HG03280 (cell line): Measurements from ENCODE around the gene KLK12.

ENCODE experiments used
- ATAC-seq: cut with Tn5 transposase; IDR thresholded peaks from one replicate; pipeline ENCODE4 v1.9.1; 2021; ENCODE audit warnings: mild to moderate bottlenecking, moderate library complexity; ENCODE audit not compliant: unreplicated experiment

KLK12 gene

GRCh38 chr19:51034704-51035103 lies at the start of gene KLK12:
TSS of gene KLK12 (minus strand) at chr19:51035002. CDS start at chr19:51034621, 381 bp downstream.
- ATAC-seq = no peak

GRCh38 chr19:51084505-51084904 lies 49.7 kb upstream of the KLK12 start:
- no peak for ATAC-seq

- ATAC-seq = no peak
Observed at GRCh38 chr19:51083783-51084182, 49.0 kb upstream of the KLK12 start.

- no peak for ATAC-seq
Observed at GRCh38 chr19:51083181-51083580, 48.4 kb upstream of the KLK12 start.

- ATAC-seq = no peak
Observed at GRCh38 chr19:51082611-51083010, 47.8 kb upstream of the KLK12 start, which contains the start of gene KLK14. TSS of gene KLK14 (minus strand) at chr19:51082887. CDS start at chr19:51082614, 273 bp downstream.

- ATAC-seq = no peak
Observed at GRCh38 chr19:51081476-51081875, 46.7 kb upstream of the KLK12 start.

GRCh38 chr19:51079481-51080110 lies 44.8 kb upstream of the KLK12 start:
- ATAC-seq = no peak

- no peak for ATAC-seq
Observed at GRCh38 chr19:51078731-51079130, 43.9 kb upstream of the KLK12 start.

- ATAC-seq = no peak
Observed at GRCh38 chr19:51078104-51078503, 43.3 kb upstream of the KLK12 start.

- ATAC-seq = no peak
Observed at GRCh38 chr19:51076631-51077213, 41.9 kb upstream of the KLK12 start.

- no peak for ATAC-seq
Observed at GRCh38 chr19:51075998-51076397, 41.2 kb upstream of the KLK12 start.

GRCh38 chr19:51071095-51071405 lies 36.2 kb upstream of the KLK12 start:
- no peak for ATAC-seq

GRCh38 chr19:51070334-51071094 lies 35.7 kb upstream of the KLK12 start:
- no peak for ATAC-seq

- no peak for ATAC-seq
Observed at GRCh38 chr19:51066393-51067186, 31.8 kb upstream of the KLK12 start.

GRCh38 chr19:51065221-51065960 lies 30.6 kb upstream of the KLK12 start:
- ATAC-seq = no peak

GRCh38 chr19:51064534-51065220 lies 29.9 kb upstream of the KLK12 start, which contains the start of gene KLK13:
TSS of gene KLK13 (minus strand) at chr19:51065092. CDS start at chr19:51065067, 25 bp downstream.
- no peak for ATAC-seq

GRCh38 chr19:51063664-51064063 lies 28.9 kb upstream of the KLK12 start:
- no peak for ATAC-seq

GRCh38 chr19:51060973-51061372 lies 26.2 kb upstream of the KLK12 start:
- no peak for ATAC-seq

GRCh38 chr19:51060336-51060735 lies 25.5 kb upstream of the KLK12 start:
- ATAC-seq = no peak

- no peak for ATAC-seq
Observed at GRCh38 chr19:51059715-51060114, 24.9 kb upstream of the KLK12 start.
